ENCODE data around the gene LRRC52.

The LRRC52 gene

DNA sequence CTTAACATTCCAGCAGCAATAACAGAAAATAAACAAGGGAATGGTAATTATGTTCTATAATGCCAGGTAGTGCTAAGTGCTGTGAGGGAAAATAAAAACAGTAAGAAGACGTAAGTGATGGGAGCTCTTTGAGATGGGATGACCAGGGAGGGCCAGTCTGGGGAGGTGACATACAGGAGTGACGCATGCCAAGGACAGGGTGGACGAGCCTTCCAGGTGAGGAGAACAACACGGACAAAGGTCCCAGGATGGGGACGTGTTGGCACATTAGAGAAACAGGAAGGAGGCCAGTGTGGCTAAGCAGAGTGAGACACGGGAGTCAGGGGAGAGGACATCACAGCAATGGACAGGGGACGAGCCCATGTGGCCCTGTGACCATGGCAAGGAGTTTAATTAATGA is 11.7 kb upstream of the LRRC52 start:
- no peak overlapping the region for H3K9ac ChIP-seq (ENCODE audit: low read length)
- no peaks in the 10 kb centered on the region for H3K79me1 ChIP-seq (ENCODE audit: low read length)
- no peak overlapping the region for H3K4me3 ChIP-seq (ENCODE audit: low read length)
- no peak overlapping the region for H3K23ac ChIP-seq (ENCODE audit: low read length)
- no peak overlapping the region for H3K27ac ChIP-seq (ENCODE audit: low read depth, low read length)
- H4K5ac ChIP-seq (ENCODE audit: low read length), result no peak overlapping the region
- no peak overlapping the region for H3K4me2 ChIP-seq (ENCODE audit: low read length)
- H4K8ac ChIP-seq (ENCODE audit: low read depth, low read length), result no peak overlapping the region
- no peaks in the 10 kb centered on the region for H3K27me3 ChIP-seq (ENCODE audit: insufficient read depth, low read length, poor library complexity)
- no peak overlapping the region for H3K4ac ChIP-seq (ENCODE audit: low read depth, low read length)
- H3K36me3 ChIP-seq (ENCODE audit: control insufficient read depth, insufficient read depth, low read length), result no peaks in the 10 kb centered on the region
- no peak overlapping the region for H2BK5ac ChIP-seq (ENCODE audit: low read length)
- no CpG with 5 or more reads among the region's 7 CpGs for WGBS (ENCODE audit: extremely low coverage, insufficient coverage, low lambda C conversion rate)
- H2AK5ac ChIP-seq (ENCODE audit: low read length), result no peak overlapping the region
- H3K4me1 ChIP-seq (ENCODE audit: control insufficient read depth, low read depth, low read length), result no peaks in the 10 kb centered on the region
- no peaks in the 10 kb centered on the region for H3K79me2 ChIP-seq (ENCODE audit: control insufficient read depth, insufficient read depth, low read length)
- no peak overlapping the region for H3K56ac ChIP-seq (ENCODE audit: low read length)
- DNase-seq, result no peak
- no peak overlapping the region for H3K18ac ChIP-seq (ENCODE audit: low read length)
- H2BK15ac ChIP-seq (replicated peaks; ENCODE audit: low read depth), result no peak overlapping the region
- no peak overlapping the region for H2BK120ac ChIP-seq (ENCODE audit: low read depth, low read length)

DNA sequence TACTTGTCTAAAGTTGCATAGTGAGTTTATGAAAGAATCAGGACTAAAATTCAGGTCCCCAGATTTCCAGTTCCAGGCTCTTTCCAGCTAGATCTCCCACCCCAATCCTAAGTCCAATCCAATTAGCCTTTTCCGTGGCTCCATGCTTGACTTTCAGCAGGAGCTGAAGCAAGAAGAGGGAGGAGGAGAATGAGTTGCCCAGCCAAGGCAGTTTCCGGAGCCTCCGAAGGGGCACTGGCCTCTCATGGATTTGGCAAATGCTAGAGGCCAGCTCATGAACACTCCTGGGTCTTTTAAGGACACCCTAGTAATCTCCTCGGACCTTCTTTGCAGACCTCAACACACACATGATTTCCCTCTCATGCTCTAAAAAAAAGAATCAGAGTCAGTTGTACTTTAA is 10.5 kb upstream of the LRRC52 start:
- Histone ChIP-seq H2BK5ac (ENCODE audit: low read length) (no peak overlapping the region), H3K4me1 (ENCODE audit: control insufficient read depth, low read depth, low read length) (no peaks in the 10 kb centered on the region), H3K79me2 (ENCODE audit: control insufficient read depth, insufficient read depth, low read length) (no peaks in the 10 kb centered on the region), H3K27me3 (ENCODE audit: insufficient read depth, low read length, poor library complexity) (no peaks in the 10 kb centered on the region), H3K9ac (ENCODE audit: low read length) (no peak overlapping the region), H3K23ac (ENCODE audit: low read length) (no peak overlapping the region), H3K4me2 (ENCODE audit: low read length) (no peak overlapping the region), H2BK15ac (replicated peaks; ENCODE audit: low read depth) (no peak overlapping the region), H4K5ac (ENCODE audit: low read length) (no peak overlapping the region), H3K27ac (ENCODE audit: low read depth, low read length) (no peak overlapping the region), H3K4me3 (ENCODE audit: low read length) (no peak overlapping the region), H3K18ac (ENCODE audit: low read length) (no peak overlapping the region), H3K4ac (ENCODE audit: low read depth, low read length) (no peak overlapping the region), H2AK5ac (ENCODE audit: low read length) (no peak overlapping the region), H4K8ac (ENCODE audit: low read depth, low read length) (no peak overlapping the region), H3K36me3 (ENCODE audit: control insufficient read depth, insufficient read depth, low read length) (no peaks in the 10 kb centered on the region), H2BK120ac (ENCODE audit: low read depth, low read length) (no peak overlapping the region), H3K56ac (ENCODE audit: low read length) (no peak overlapping the region), H3K79me1 (ENCODE audit: low read length) (no peaks in the 10 kb centered on the region)
- DNase-seq, result no peak
- no CpG with 5 or more reads among the region's 4 CpGs for WGBS (ENCODE audit: extremely low coverage, insufficient coverage, low lambda C conversion rate)

DNA sequence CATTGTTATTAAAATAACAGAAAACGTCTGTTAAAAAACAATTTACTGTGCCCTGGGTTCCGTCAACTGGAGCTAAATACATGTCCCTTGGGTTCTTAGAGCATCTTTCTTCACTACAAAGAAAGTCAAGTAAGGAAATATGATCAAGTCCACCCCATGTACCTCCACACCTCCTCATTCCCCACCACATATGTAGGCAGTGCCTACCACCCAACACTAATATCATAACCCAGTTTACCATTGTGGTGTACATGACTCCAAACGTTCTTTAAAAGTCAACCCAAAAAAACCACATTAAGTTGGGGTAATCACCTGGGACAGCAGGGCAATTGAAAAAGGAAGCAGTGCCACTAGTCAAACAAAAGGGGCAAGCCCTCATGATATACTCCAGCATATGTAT is 7.8 kb upstream of the LRRC52 start:
- Histone ChIP-seq H3K79me1 (ENCODE audit: low read length) (no peaks in the 10 kb centered on the region), H2BK15ac (replicated peaks; ENCODE audit: low read depth) (no peak overlapping the region), H3K4ac (ENCODE audit: low read depth, low read length) (no peak overlapping the region), H3K27ac (ENCODE audit: low read depth, low read length) (no peak overlapping the region), H3K9ac (ENCODE audit: low read length) (no peak overlapping the region), H3K79me2 (ENCODE audit: control insufficient read depth, insufficient read depth, low read length) (no peaks in the 10 kb centered on the region), H3K4me2 (ENCODE audit: low read length) (no peak overlapping the region), H4K5ac (ENCODE audit: low read length) (no peak overlapping the region), H3K27me3 (ENCODE audit: insufficient read depth, low read length, poor library complexity) (no peaks in the 10 kb centered on the region), H3K56ac (ENCODE audit: low read length) (no peak overlapping the region), H3K4me1 (ENCODE audit: control insufficient read depth, low read depth, low read length) (no peaks in the 10 kb centered on the region), H3K36me3 (ENCODE audit: control insufficient read depth, insufficient read depth, low read length) (no peaks in the 10 kb centered on the region), H2BK5ac (ENCODE audit: low read length) (no peak overlapping the region), H2BK120ac (ENCODE audit: low read depth, low read length) (no peak overlapping the region), H3K18ac (ENCODE audit: low read length) (no peak overlapping the region), H2AK5ac (ENCODE audit: low read length) (no peak overlapping the region), H4K8ac (ENCODE audit: low read depth, low read length) (no peak overlapping the region), H3K4me3 (ENCODE audit: low read length) (no peak overlapping the region), H3K23ac (ENCODE audit: low read length) (no peak overlapping the region)
- WGBS (ENCODE audit: extremely low coverage, insufficient coverage, low lambda C conversion rate), result no CpG with 5 or more reads among the region's 3 CpGs
- no peak for DNase-seq

DNA sequence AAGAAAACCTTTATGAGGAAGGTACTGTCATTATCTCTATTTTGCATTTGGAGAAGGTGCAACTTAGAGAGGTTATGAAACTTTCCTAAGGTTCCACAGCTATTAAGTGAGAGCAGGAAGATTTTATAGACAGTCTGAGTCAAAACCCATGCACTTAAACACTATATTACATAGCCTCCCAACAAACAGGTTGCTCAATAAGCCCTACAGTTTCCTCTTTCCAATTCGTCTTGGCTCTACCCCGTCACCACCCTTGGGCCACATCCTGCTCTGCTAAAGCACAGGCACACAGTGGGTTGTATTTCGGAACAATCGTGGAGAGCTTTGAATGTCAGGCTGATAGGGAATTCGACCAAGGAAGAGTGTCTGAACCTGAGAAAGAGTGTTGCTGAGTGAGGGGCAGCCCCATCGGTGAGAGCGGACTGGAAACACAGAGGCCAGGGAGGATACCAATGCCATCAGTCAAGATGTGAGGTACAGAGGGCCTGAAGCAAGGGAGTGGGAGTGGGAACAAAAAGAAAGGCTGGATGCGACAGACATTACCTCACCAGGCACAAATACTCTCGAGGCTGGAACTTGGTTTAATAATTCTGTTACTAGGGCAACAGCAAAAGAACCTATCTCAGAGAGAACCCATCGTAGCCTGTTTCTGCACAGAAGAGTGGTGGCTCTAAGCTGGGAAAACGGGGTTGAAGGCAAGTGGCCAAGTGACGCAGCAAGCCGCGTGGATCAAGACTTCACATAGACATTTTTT is 6.3 kb upstream of the LRRC52 start:
- Histone ChIP-seq H4K5ac (ENCODE audit: low read length) (no peak overlapping the region), H3K27ac (ENCODE audit: low read depth, low read length) (no peak overlapping the region)
- no CpG with 5 or more reads among the region's 14 CpGs for WGBS (ENCODE audit: extremely low coverage, insufficient coverage, low lambda C conversion rate)

DNA sequence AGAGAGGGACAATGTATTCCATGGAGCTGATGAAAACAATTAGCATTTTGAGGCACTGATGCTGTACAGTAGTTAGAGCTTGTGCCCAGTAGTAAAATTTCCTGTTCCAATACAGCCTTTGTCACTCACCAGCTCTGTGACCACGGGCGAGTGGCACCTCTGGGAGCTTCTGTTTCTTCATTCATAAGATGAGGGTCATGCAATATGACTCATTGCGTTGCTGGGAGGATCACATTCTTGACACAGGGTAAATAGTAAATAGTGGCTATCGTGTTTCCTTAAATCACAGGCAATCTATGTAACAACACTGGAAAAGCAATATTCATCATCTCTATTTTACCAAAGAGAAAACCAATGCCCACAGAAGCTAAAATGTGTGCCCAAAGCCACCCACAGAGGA is 4.5 kb upstream of the LRRC52 start:
- Histone ChIP-seq H2AK5ac (ENCODE audit: low read length) (no peak overlapping the region), H3K18ac (ENCODE audit: low read length) (no peak overlapping the region), H2BK15ac (replicated peaks; ENCODE audit: low read depth) (no peak overlapping the region), H3K36me3 (ENCODE audit: control insufficient read depth, insufficient read depth, low read length) (no peaks in the 10 kb centered on the region), H3K27ac (ENCODE audit: low read depth, low read length) (no peak overlapping the region), H2BK120ac (ENCODE audit: low read depth, low read length) (no peak overlapping the region), H4K8ac (ENCODE audit: low read depth, low read length) (no peak overlapping the region), H3K79me2 (ENCODE audit: control insufficient read depth, insufficient read depth, low read length) (no peaks in the 10 kb centered on the region), H3K23ac (ENCODE audit: low read length) (no peak overlapping the region), H3K4me3 (ENCODE audit: low read length) (no peak overlapping the region), H3K27me3 (ENCODE audit: insufficient read depth, low read length, poor library complexity) (no peaks in the 10 kb centered on the region), H3K9ac (ENCODE audit: low read length) (no peak overlapping the region), H2BK5ac (ENCODE audit: low read length) (no peak overlapping the region), H3K4ac (ENCODE audit: low read depth, low read length) (no peak overlapping the region), H3K56ac (ENCODE audit: low read length) (no peak overlapping the region), H3K79me1 (ENCODE audit: low read length) (no peaks in the 10 kb centered on the region), H3K4me1 (ENCODE audit: control insufficient read depth, low read depth, low read length) (peaks cover 5% of the 10 kb centered on the region), H4K5ac (ENCODE audit: low read length) (no peak overlapping the region), H3K4me2 (ENCODE audit: low read length) (no peak overlapping the region)
- WGBS (ENCODE audit: extremely low coverage, insufficient coverage, low lambda C conversion rate), result no CpG with 5 or more reads among the region's 4 CpGs
- DNase-seq, result peak; percentile 34

More for the DNA sequence above, 6.3 kb upstream of the LRRC52 start:
- no peaks in the 10 kb centered on the region for H3K79me2 ChIP-seq (ENCODE audit: control insufficient read depth, insufficient read depth, low read length)
- H3K79me1 ChIP-seq (ENCODE audit: low read length), result no peaks in the 10 kb centered on the region
- H3K56ac ChIP-seq (ENCODE audit: low read length), result no peak overlapping the region
- no peaks in the 10 kb centered on the region for H3K4me1 ChIP-seq (ENCODE audit: control insufficient read depth, low read depth, low read length)
- H2BK15ac ChIP-seq (replicated peaks; ENCODE audit: low read depth), result no peak overlapping the region
- no peaks in the 10 kb centered on the region for H3K36me3 ChIP-seq (ENCODE audit: control insufficient read depth, insufficient read depth, low read length)
- H3K23ac ChIP-seq (ENCODE audit: low read length), result no peak overlapping the region
- DNase-seq, result no peak
- no peak overlapping the region for H3K18ac ChIP-seq (ENCODE audit: low read length)
- no peak overlapping the region for H2AK5ac ChIP-seq (ENCODE audit: low read length)
- no peak overlapping the region for H4K8ac ChIP-seq (ENCODE audit: low read depth, low read length)
- no peak overlapping the region for H3K4ac ChIP-seq (ENCODE audit: low read depth, low read length)
- no peak overlapping the region for H3K9ac ChIP-seq (ENCODE audit: low read length)
- H3K27me3 ChIP-seq (ENCODE audit: insufficient read depth, low read length, poor library complexity), result no peaks in the 10 kb centered on the region
- H2BK120ac ChIP-seq (ENCODE audit: low read depth, low read length), result no peak overlapping the region
- no peak overlapping the region for H3K4me2 ChIP-seq (ENCODE audit: low read length)
- no peak overlapping the region for H3K4me3 ChIP-seq (ENCODE audit: low read length)
- no peak overlapping the region for H2BK5ac ChIP-seq (ENCODE audit: low read length)

DNA sequence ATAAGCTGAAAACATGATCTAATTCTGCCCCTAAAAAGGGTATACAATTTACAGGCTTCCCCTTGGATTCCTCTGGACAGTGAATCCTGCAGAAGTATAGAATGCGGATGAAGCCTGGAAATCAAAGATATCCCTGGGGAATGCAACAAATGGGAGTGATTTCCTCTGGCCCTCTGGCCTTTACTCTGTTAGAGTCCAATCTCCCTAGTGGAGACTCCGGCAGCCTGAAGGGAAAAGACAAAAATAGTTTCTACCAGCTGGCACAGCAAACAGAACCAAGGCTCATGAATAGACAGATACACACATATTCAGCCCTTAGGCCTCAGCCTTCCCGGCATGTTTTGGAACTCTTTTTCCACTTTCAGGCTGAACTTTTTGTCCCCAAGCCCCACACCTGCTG is 3.9 kb upstream of the LRRC52 start:
- H3K56ac ChIP-seq (ENCODE audit: low read length), result no peak overlapping the region
- no peak overlapping the region for H2BK120ac ChIP-seq (ENCODE audit: low read depth, low read length)
- no peaks in the 10 kb centered on the region for H3K79me2 ChIP-seq (ENCODE audit: control insufficient read depth, insufficient read depth, low read length)
- no peak overlapping the region for H4K8ac ChIP-seq (ENCODE audit: low read depth, low read length)
- no peak overlapping the region for H4K5ac ChIP-seq (ENCODE audit: low read length)
- no peaks in the 10 kb centered on the region for H3K79me1 ChIP-seq (ENCODE audit: low read length)
- no peak overlapping the region for H2AK5ac ChIP-seq (ENCODE audit: low read length)
- H3K4me1 ChIP-seq (ENCODE audit: control insufficient read depth, low read depth, low read length), result peaks cover 6% of the 10 kb centered on the region
- H3K23ac ChIP-seq (ENCODE audit: low read length), result no peak overlapping the region
- no peak overlapping the region for H3K4me3 ChIP-seq (ENCODE audit: low read length)
- no peak overlapping the region for H3K27ac ChIP-seq (ENCODE audit: low read depth, low read length)
- DNase-seq, result no peak
- no peak overlapping the region for H2BK5ac ChIP-seq (ENCODE audit: low read length)
- H2BK15ac ChIP-seq (replicated peaks; ENCODE audit: low read depth), result no peak overlapping the region
- no peaks in the 10 kb centered on the region for H3K36me3 ChIP-seq (ENCODE audit: control insufficient read depth, insufficient read depth, low read length)
- no peak overlapping the region for H3K18ac ChIP-seq (ENCODE audit: low read length)
- no peaks in the 10 kb centered on the region for H3K27me3 ChIP-seq (ENCODE audit: insufficient read depth, low read length, poor library complexity)
- H3K9ac ChIP-seq (ENCODE audit: low read length), result no peak overlapping the region
- no peak overlapping the region for H3K4ac ChIP-seq (ENCODE audit: low read depth, low read length)
- no peak overlapping the region for H3K4me2 ChIP-seq (ENCODE audit: low read length)
- WGBS (ENCODE audit: extremely low coverage, insufficient coverage, low lambda C conversion rate), result no CpG with 5 or more reads among the region's 3 CpGs
